GM19193 (cell line): ENCODE measurements around the gene TMED1.

Experiments used
- POLR2A ChIP-seq: IDR thresholded peaks from 4 replicates; pipeline ENCODE4 v1.6.1; 2011; ENCODE audit not compliant: insufficient read depth, insufficient read length; ENCODE audit errors: extremely low read depth

Gene TMED1

DNA sequence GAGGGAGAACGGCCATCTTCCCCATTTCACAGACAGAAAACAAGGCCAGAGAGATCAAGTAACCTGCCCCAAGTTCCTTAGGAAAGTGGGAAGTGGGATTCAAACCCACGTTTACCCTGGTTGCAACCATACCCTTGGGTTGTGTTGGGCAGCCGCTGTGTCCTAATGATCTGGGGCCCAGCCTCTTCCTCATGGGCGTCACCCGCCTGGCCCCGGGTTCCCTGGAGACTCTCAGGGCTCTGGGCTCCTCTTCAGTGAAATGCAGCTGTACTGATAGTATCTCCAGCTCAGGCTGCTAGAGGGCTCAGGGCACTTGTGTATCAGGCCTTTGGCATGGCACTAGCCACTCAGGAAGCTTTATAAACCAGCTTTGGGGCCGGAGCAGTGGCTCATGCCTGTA is 9.8 kb downstream of the TMED1 start:
- no peak for TF ChIP-seq POLR2A

- no peak for TF ChIP-seq POLR2A
These were observed 12.3 kb downstream of the TMED1 start for GRCh38 chr19:10823690-10824089.

GRCh38 chr19:10820173-10820572 is 15.8 kb downstream of the TMED1 start:
- no peak for TF ChIP-seq POLR2A

DNA sequence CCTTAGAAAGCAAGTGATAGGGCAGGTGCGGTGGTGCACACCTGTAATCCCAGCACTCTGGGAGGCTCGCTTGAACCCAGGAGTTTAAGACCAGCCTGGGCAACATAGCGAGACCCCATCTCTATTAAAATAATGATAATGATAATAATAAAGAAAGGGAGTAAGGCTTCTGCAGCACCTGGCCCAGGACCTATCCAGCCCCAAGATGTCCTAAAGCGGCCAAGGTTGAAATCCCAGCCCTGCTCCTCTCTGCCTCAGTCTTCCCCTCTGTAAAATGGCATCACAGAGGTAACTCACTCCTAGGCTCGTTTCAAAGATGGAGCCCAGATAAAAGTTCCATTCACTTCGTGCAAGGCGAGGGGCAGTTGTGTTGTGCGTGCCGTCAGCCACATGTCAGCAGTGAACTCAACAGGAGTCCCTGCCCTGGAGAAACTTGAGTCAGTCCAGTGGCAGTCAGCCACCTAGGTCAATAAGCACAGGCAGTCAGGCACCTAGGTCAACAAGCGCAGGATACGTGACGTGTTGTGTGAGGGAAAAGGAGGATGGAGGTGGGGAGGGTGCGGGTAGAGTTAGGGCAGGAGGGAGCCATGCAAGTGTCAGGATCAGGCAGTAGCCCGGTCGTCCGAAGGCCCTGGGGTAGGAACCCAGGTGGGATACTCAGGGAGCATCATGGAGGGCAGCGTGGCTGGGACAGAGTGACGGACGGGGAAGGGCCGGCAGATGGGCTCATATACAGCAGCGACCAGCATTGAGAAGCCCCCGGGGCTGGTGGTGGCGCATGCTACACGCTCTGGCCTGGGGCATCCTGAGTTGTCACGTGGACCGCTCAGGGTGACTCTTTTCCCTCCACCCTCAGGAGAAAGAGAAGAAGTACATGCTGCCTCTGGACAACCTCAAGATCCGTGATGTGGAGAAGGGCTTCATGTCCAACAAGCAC is 16.6 kb downstream of the TMED1 start:
- no peak for TF ChIP-seq POLR2A

DNA sequence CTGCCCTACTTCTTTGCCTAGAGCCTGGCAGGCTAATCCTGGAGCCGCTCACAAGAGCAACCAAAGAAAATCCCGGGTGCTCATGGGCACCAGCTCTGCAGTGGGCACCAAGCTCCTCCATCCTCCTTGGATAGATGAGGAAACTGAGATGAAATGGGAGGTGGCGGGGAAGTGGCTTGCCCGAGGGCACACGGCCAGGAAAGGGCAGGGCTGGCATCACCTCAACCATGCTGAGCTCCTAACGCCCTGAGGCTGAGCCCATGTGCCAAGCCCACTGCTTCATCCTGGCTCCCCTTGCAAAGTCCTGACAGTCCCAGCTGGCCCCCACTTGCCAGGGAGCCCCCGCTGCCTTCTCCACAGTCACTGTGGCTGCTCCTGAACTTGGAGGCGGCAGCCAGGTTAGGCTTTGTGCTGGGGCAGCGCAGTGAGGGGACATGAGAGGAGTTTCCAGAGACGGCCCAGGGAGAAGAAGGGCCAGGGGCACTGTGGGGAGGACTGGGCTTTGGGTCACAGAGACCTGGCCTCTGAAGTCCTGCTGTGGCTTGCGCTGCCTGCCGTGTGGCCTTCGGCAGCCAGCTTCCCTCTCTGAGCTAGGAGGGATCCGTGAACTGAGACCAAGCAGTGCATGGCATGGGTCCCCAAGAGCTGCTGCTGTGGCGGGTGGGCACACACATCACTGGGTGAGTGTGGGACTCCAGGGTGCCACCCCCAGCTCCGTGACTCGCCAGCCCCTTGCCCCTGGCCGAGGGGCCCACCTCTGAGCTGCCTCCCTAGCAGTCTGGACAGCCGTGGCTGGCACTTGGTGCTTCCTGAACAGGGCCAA is 17.5 kb downstream of the TMED1 start:
- no peak for TF ChIP-seq POLR2A

- TF ChIP-seq POLR2A, result no peak
These were observed 18.5 kb downstream of the TMED1 start for GRCh38 chr19:10817291-10818038.

DNA sequence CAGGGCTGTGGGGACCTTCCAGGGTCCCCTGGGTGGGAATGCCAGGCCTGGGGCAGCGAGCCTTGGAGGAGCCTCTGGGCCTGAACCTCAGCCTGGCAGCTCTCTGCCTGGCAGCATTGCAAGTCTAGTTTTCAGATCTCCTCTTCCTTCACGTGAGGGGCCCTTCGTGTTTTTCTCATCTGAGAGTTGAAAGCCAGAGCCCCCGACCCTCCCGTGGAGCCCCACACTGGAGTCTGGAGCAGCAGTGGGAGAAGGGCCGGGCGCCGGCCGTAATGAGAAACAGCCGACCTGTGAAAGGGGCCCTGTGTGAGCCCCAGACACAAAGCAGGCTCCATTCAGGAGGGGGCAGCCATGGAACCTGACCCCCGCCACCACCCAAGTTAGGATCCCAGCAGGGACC is 19.3 kb downstream of the TMED1 start:
- TF ChIP-seq POLR2A, result no peak

GRCh38 chr19:10815969-10816644 is 19.9 kb downstream of the TMED1 start:
- TF ChIP-seq POLR2A, result no peak

DNA sequence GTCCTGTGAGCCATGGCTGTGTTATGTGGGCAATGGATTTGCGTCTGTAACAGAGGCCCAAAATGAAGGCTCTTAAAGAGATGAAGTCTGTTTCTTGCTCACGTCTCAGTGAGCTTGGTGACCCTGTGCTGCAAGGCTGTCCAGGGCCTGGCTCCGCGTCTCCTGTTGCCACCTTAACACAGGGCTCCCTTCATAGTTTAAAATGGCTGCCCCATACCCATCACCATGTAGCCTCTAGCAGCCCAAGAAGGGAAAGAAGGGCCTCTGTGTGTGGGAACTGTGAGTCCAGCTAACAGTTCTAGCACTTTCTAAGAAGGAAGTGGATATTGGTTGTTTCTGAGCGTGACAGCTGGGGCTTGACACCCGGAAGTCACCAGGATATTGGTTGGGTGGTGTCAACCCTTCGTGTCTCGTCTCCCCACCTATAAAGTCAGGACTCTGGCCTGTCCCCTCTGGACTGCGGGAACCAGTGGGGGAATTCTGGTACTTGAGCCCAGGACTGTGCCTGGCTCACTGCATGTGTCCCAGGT is 20.9 kb downstream of the TMED1 start:
- TF ChIP-seq POLR2A, result no peak

DNA sequence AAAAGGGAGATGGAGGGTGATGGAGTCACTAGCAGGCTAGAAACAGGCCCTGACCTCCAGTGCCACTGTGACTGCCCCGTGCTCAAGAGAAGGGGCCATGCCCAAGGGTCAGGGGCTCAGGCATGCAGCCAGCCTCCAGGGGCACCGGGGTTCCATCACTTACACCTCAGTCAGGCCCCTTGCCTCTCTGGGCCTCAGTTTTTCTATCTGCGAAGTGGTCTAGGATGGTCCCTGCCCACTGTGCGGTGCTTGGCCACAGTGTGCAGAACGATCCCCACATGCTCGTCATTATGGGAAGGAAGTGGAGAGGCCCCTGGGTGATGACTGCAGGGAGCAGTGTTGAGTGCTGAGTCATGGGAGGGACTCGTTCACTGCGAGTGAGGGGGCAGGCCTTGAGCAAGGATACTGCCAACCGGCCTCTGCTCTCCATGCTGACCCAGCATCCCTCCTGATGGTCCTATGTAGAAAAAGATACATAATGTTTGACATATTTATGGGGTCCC is 23.1 kb downstream of the TMED1 start:
- no peak for TF ChIP-seq POLR2A

DNA sequence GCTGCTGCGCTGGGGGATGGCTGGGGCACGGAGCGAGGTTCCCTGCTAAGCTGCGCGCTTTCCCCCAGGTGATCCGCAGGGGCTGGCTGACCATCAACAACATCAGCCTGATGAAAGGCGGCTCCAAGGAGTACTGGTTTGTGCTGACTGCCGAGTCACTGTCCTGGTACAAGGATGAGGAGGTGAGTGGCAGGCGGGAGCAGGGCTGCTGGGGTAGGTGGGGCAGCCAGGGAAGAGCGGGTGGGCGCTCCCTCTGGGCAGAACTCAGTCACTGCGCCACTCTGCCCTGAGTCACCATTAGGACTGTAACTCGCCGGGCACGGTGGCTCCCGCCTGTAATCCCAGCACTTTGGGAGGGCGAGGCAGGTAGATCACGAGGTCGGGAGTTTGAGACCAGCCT is 23.8 kb downstream of the TMED1 start:
- no peak for TF ChIP-seq POLR2A

- TF ChIP-seq POLR2A, result no peak
These were observed 24.5 kb downstream of the TMED1 start for GRCh38 chr19:10811391-10812111.

DNA sequence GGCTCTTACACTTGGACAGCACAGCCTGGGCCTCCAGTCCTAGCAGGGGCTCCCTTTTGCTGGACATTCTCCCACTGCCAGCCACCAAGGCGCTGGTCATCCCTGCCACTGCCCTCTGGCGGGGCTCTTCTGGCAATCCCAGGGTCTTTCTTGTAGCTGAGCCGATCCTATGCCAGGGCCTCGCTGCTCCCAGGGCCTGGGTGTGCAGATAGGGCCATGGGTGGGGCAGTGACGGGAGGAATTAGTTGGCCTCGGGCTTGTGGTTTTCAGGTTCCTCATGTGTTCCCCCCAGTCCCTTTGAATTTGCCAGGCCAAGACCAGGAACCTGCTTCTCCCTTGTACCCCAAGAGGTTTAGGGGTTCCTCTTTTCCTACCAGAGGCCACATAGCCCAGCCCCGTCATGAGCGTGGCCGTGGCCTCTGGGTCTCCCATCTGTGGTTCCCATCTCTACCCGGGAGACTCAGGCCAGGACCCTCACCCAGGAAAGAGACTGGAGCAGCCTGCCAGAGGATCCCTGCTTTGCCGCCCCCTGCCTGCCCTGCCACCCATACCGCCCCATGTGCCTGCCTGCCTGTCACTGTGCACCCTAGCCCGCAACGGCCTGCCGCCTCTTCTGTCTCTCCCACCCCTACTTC is 26.2 kb downstream of the TMED1 start:
- no peak for TF ChIP-seq POLR2A

DNA sequence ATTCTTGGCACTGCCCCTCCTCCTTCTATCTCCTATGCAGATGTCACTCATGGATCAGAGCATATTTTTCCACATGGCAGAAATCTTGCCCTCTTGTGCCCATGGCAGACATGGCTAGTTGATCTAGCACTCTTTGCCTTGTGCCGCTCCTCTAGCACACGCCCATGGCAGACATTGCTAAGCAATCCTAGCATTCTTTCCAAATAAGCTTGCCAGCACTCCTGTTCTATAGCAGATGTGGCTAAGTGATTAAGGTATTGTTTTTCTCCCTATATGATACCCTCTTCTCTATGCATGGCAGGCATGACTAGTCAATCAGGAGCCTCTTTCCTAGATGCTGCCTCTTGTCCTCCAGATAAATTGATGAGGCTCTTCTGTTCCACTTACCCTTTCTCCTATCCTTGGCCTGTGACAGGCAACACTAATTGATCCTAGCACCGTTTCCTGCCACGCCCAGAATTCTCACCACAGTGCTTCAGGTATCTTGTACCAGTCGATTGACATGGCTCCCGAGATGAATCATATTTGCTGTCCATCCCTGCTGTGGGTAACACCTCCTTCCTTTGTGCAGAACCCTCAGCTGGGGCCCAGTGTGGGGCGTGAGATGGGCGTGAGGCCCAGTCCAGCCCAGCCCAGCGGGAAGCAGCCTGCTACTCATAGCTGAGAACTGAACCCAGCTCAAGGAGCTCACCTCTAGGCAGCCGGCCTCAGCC is 26.9 kb downstream of the TMED1 start:
- no peak for TF ChIP-seq POLR2A
